ENCODE data around the gene STOX2. TPM values are rescaled to one million over a fixed set of nuclear protein-coding genes. Genes with fewer than 3 reads are reported as not detected.

STOX2 gene
- total and polyA plus RNA-seq, 2 of the 8 experiments (the other 6 are each of a cell fraction or from before 2014, with no cell fraction given), result 5.5 to 20.0 TPM

DNA sequence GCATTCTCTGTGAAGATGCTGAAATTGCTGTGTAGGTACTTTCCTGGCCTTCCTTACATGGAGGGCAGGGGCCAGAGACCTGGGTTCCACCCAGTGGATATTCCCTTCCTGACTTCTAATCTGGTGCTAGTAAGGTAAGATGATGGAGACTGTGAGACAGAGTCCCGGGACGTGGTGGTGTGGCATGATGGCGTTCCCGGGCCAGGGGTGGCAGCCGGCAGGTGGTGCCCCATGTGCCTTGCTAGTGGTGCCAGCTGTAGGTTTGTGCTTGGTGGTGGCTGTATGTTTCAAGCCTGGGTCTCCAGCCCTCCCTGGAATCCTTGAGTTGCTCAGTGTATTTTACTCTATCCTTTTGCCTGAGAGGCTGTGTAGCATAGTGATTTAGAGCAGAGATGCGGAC, 10.9 kb downstream of the STOX2 start:
- CTCF ChIA-PET (ENCODE audit: partially characterized antibody), result no interaction called here
- H3K9ac ChIP-seq (replicated peaks in 1 of 4; ENCODE audit: extremely low read depth in 1 of 4, low read depth in 3 of 4, low read length in 3 of 4), result no peak overlapping the region
- peaks cover 0 to 2% of the 10 kb centered on the region in 2 experiments for H4K20me1 ChIP-seq (replicated peaks in 1 of 2; ENCODE audit: control insufficient read depth in 1 of 2, insufficient read depth in 2 of 2, low read length in 2 of 2)
- H3K4me2 ChIP-seq (ENCODE audit: insufficient read depth in 1 of 2, low read depth in 2 of 2, low read length in 2 of 2), result no peak overlapping the region
- H3K36me3 ChIP-seq (ENCODE audit: control insufficient read depth in 2 of 4, insufficient read depth in 4 of 4, low read length in 3 of 4), result no peaks in the 10 kb centered on the region
- no peaks in the 10 kb centered on the region for H3K27me3 ChIP-seq (replicated peaks in 1 of 4; ENCODE audit: control insufficient read depth in 3 of 4, extremely low read depth in 1 of 4, insufficient read depth in 3 of 4, low read length in 3 of 4)
- no peak overlapping the region for H3K14ac ChIP-seq (ENCODE audit: insufficient read length)
- no peaks in the 10 kb centered on the region for H3K9me3 ChIP-seq (ENCODE audit: insufficient read depth in 2 of 2, low read depth in 1 of 2, low read length in 1 of 2)
- WGBS, 2 experiments (ENCODE audit: extremely low coverage in 1 of 2, insufficient coverage in 1 of 2, insufficient read length in 1 of 2, insufficient replicate concordance in 2 of 2, low coverage in 1 of 2, low lambda C conversion rate in 2 of 2, missing lambda C conversion rate in 1 of 2), result 90% methylated on average over 5 of the region's 6 CpGs; no CpG with 5 or more reads in 1 of the 2 experiments
- H2BK12ac ChIP-seq (ENCODE audit: low read depth, low read length), result no peak overlapping the region
- no peak overlapping the region for H2BK5ac ChIP-seq (ENCODE audit: low read depth, low read length)
- no peak for DNase-seq (ENCODE audit: low read depth in 1 of 2, low spot score in 2 of 2)
- H2BK15ac ChIP-seq (ENCODE audit: low read length), result no peak overlapping the region
- no peak overlapping the region for H4K91ac ChIP-seq (replicated peaks; ENCODE audit: insufficient read length, low read length)
- no peak overlapping the region for H2BK20ac ChIP-seq (ENCODE audit: low read length)
- H3K18ac ChIP-seq (ENCODE audit: extremely low read depth, low read length), result no peak overlapping the region
- H2AFZ ChIP-seq (ENCODE audit: low read length), result no peak overlapping the region
- no peak overlapping the region for H3K4ac ChIP-seq (replicated peaks; ENCODE audit: insufficient read length, low read depth, low read length)
- POLR2A ChIA-PET (ENCODE audit: partially characterized antibody), result interaction anchor here (1.2 to 1.5 kb wide), 2 partner anchors 9 to 11 kb away, joined by 3 to 5 read pairs; partner anchors contain the start of gene STOX2
- H3K56ac ChIP-seq (replicated peaks; ENCODE audit: insufficient read length, low read depth, low read length), result no peak overlapping the region
- H2AK5ac ChIP-seq (ENCODE audit: low read depth, low read length), result no peak overlapping the region
- H3K27ac ChIP-seq (ENCODE audit: low read depth, low read length), result no peak overlapping the region
- H3K79me1 ChIP-seq (ENCODE audit: low read depth, low read length), result no peaks in the 10 kb centered on the region; the same call in 1 of the 2 replicates
- FAIRE-seq, result no peak
- H4K5ac ChIP-seq (ENCODE audit: insufficient read length, low read depth, low read length), result no peak overlapping the region
- H3K23me2 ChIP-seq (ENCODE audit: low read depth, low read length), result no peaks in the 10 kb centered on the region
- H3K4me1 ChIP-seq (replicated peaks in 1 of 4; ENCODE audit: control insufficient read depth in 3 of 4, insufficient read depth in 4 of 4, low read length in 3 of 4), result peaks cover 0 to 6% (median 2%) of the 10 kb centered on the region in 4 experiments; a peak in 3 of 7 replicates
- H4K8ac ChIP-seq (ENCODE audit: extremely low read depth, insufficient read depth, low read length), result no peak overlapping the region
- peaks cover 3 to 39% of the 10 kb centered on the region in 2 experiments; a peak in 3 of 4 replicates for H3K79me2 ChIP-seq (ENCODE audit: control insufficient read depth in 1 of 2, insufficient read depth in 2 of 2, low read length in 2 of 2)
- no peak overlapping the region for H2BK120ac ChIP-seq (replicated peaks; ENCODE audit: low read depth, low read length)
- H3K23ac ChIP-seq (ENCODE audit: insufficient read length), result no peak overlapping the region
- H3K4me3 ChIP-seq (ENCODE audit: extremely low read depth in 1 of 4, insufficient read depth in 2 of 4, low read depth in 3 of 4, low read length in 4 of 4), result no peak overlapping the region
